ENCODE data around the gene RAB7A. TPM values are rescaled to one million over a fixed set of nuclear protein-coding genes. Genes with fewer than 3 reads are reported as not detected.

RAB7A gene
- total RNA-seq, 3 donors from 2014 or later (not counting 1 experiment from before 2014, with no cell fraction given): 218 to 233 (median 224) TPM

- H3K27ac Mint-ChIP-seq: peak overlapping the region; percentile 73 to 85
- H3K36me3 Mint-ChIP-seq: no peaks in the 10 kb centered on the region
- H3K9me3 ChIP-seq (ENCODE audit: control insufficient read depth, insufficient read depth, low read length): no peaks in the 10 kb centered on the region
- H3K4me1 ChIP-seq (ENCODE audit: control insufficient read depth, insufficient read depth, low read length): peaks cover 70% of the 10 kb centered on the region
- no peaks in the 10 kb centered on the region for H3K27me3 Mint-ChIP-seq (ENCODE audit: low read depth in 2 of 2)
- no peak for TF ChIP-seq CTCF (IDR thresholded peaks at IDR 0.05)
- H3K4me1 Mint-ChIP-seq: peaks cover 88 to 92% of the 10 kb centered on the region in 2 donors
- peak; percentile 41 to 53 for DNase-seq
- ATAC-seq: peak; percentile 77 to 83 (median 78)
- WGBS (ENCODE audit: insufficient coverage): 52% methylated on average over 2 of the region's 5 CpGs
- no peaks in the 10 kb centered on the region for H3K9me3 Mint-ChIP-seq
- H3K4me3 ChIP-seq (ENCODE audit: low read length): no peak overlapping the region
- H3K27me3 ChIP-seq (ENCODE audit: control insufficient read depth, insufficient read depth, low read length): no peaks in the 10 kb centered on the region
- peak overlapping the region; percentile 56 for H3K4me3 Mint-ChIP-seq
- intact Hi-C loops (cut with micrococcal nuclease): loop anchor here (2.0 kb wide), 1 partner anchor 25 kb away; no protein-coding TSS in a partner anchor
- no peaks in the 10 kb centered on the region for H3K36me3 ChIP-seq (ENCODE audit: control insufficient read depth, insufficient read depth, low read length)
- H3K27ac ChIP-seq (ENCODE audit: low read length): peak overlapping the region; percentile 48
Measured at GRCh38 chr3:128763967-128764366, 38.0 kb downstream of the RAB7A start.

- no peak for ATAC-seq
- H3K27me3 ChIP-seq (ENCODE audit: control insufficient read depth, insufficient read depth, low read length): no peaks in the 10 kb centered on the region
- H3K36me3 ChIP-seq (ENCODE audit: control insufficient read depth, insufficient read depth, low read length): no peaks in the 10 kb centered on the region
- WGBS (ENCODE audit: insufficient coverage): 86% methylated on average over 30 of the region's 30 CpGs
- no peak for DNase-seq
- H3K4me1 ChIP-seq (ENCODE audit: control insufficient read depth, insufficient read depth, low read length): peaks cover 62% of the 10 kb centered on the region
- no peak overlapping the region for H3K27ac ChIP-seq (ENCODE audit: low read length)
- H3K4me3 ChIP-seq (ENCODE audit: low read length): no peak overlapping the region
- H3K9me3 Mint-ChIP-seq: no peaks in the 10 kb centered on the region
- peaks cover 88 to 92% of the 10 kb centered on the region in 2 donors for H3K4me1 Mint-ChIP-seq
- H3K27me3 Mint-ChIP-seq (ENCODE audit: low read depth in 2 of 2): no peaks in the 10 kb centered on the region
- peak overlapping the region; percentile 73 to 85 for H3K27ac Mint-ChIP-seq
- peak overlapping the region; percentile 56 for H3K4me3 Mint-ChIP-seq
- no peak for TF ChIP-seq CTCF (IDR thresholded peaks at IDR 0.05)
- no peaks in the 10 kb centered on the region for H3K36me3 Mint-ChIP-seq
- no peaks in the 10 kb centered on the region for H3K9me3 ChIP-seq (ENCODE audit: control insufficient read depth, insufficient read depth, low read length)
- intact Hi-C loops (cut with micrococcal nuclease): loop anchor here (2.0 kb wide), 1 partner anchor 24 kb away; no protein-coding TSS in a partner anchor
Measured at GRCh38 chr3:128764863-128765262, 38.9 kb downstream of the RAB7A start.

- peak overlapping the region; percentile 5 to 73 for H3K27ac Mint-ChIP-seq
- H3K9me3 ChIP-seq (ENCODE audit: control insufficient read depth, insufficient read depth, low read length): no peaks in the 10 kb centered on the region
- H3K4me1 ChIP-seq (ENCODE audit: control insufficient read depth, insufficient read depth, low read length): peaks cover 43% of the 10 kb centered on the region
- no peak overlapping the region for H3K27ac ChIP-seq (ENCODE audit: low read length)
- H3K36me3 Mint-ChIP-seq: no peaks in the 10 kb centered on the region
- DNase-seq (no peak), ATAC-seq (no peak)
- WGBS (ENCODE audit: insufficient coverage): 56% methylated on average over 6 of the region's 6 CpGs
- H3K27me3 ChIP-seq (ENCODE audit: control insufficient read depth, insufficient read depth, low read length): no peaks in the 10 kb centered on the region
- no peak for TF ChIP-seq CTCF (IDR thresholded peaks at IDR 0.05)
- H3K4me1 Mint-ChIP-seq: peaks cover 83 to 86% of the 10 kb centered on the region in 2 donors
- H3K4me3 Mint-ChIP-seq: peak overlapping the region; percentile 10
- intact Hi-C loops (cut with micrococcal nuclease): no loop called here
- H3K4me3 ChIP-seq (ENCODE audit: low read length): no peak overlapping the region
- H3K9me3 Mint-ChIP-seq: no peaks in the 10 kb centered on the region
- no peaks in the 10 kb centered on the region for H3K36me3 ChIP-seq (ENCODE audit: control insufficient read depth, insufficient read depth, low read length)
- no peaks in the 10 kb centered on the region for H3K27me3 Mint-ChIP-seq (ENCODE audit: low read depth in 2 of 2)
Measured at GRCh38 chr3:128767094-128767750, 41.2 kb downstream of the RAB7A start.
